HG03439 (cell line): ENCODE measurements around the gene C6orf132.
"Not testable (repeated sequence)": the region's sequence is repeated elsewhere in the genome, so short reads cannot be mapped to it uniquely, and the experiment has no call there.

Experiments used
- ATAC-seq: cut with Tn5 transposase; IDR thresholded peaks from one replicate; pipeline ENCODE4 v1.9.1; 2021; ENCODE audit warnings: mild to moderate bottlenecking, moderate library complexity; ENCODE audit not compliant: unreplicated experiment

C6orf132 gene

GRCh38 chr6:42142118-42142835 is at the start of gene C6orf132:
C6orf132 (minus strand) TSS chr6:42142620; CDS start chr6:42142444, 176 bp downstream.
- no peak for ATAC-seq

- ATAC-seq = no peak
Measured at GRCh38 chr6:42190554-42191183, 48.2 kb upstream of the C6orf132 start.

- no peak for ATAC-seq
Measured at GRCh38 chr6:42188406-42188805, 46.0 kb upstream of the C6orf132 start.

- no peak for ATAC-seq
Measured at GRCh38 chr6:42185597-42185996, 43.2 kb upstream of the C6orf132 start.

- ATAC-seq = no peak
Measured at GRCh38 chr6:42184475-42184874, 42.1 kb upstream of the C6orf132 start.

- ATAC-seq = no peak
Measured at GRCh38 chr6:42182101-42182500, 39.7 kb upstream of the C6orf132 start.

- no peak for ATAC-seq
Measured at GRCh38 chr6:42179945-42180313, 37.5 kb upstream of the C6orf132 start.

- no peak for ATAC-seq
Measured at GRCh38 chr6:42179261-42179944, 37.0 kb upstream of the C6orf132 start.

GRCh38 chr6:42177514-42178364 is 35.3 kb upstream of the C6orf132 start:
- no peak for ATAC-seq

- no peak for ATAC-seq
Measured at GRCh38 chr6:42176981-42177380, 34.6 kb upstream of the C6orf132 start.

GRCh38 chr6:42175860-42176259 is 33.4 kb upstream of the C6orf132 start:
- no peak for ATAC-seq

- ATAC-seq = no peak
Measured at GRCh38 chr6:42173101-42173500, 30.7 kb upstream of the C6orf132 start, which contains the start of gene GUCA1A. GUCA1A (plus strand) TSS chr6:42173364; CDS start chr6:42173614, 250 bp downstream.

GRCh38 chr6:42171813-42172581 is 29.6 kb upstream of the C6orf132 start:
- ATAC-seq = no peak

- not testable (repeated sequence) for ATAC-seq
Measured at GRCh38 chr6:42169780-42170179, 27.4 kb upstream of the C6orf132 start.

GRCh38 chr6:42168650-42169049 is 26.2 kb upstream of the C6orf132 start:
- ATAC-seq = no peak

- no peak for ATAC-seq
Measured at GRCh38 chr6:42166444-42167141, 24.2 kb upstream of the C6orf132 start.

- ATAC-seq = no peak
Measured at GRCh38 chr6:42165016-42165415, 22.6 kb upstream of the C6orf132 start.

- ATAC-seq = no peak
Measured at GRCh38 chr6:42163981-42164380, 21.6 kb upstream of the C6orf132 start.

GRCh38 chr6:42162812-42163211 is 20.4 kb upstream of the C6orf132 start:
- ATAC-seq = no peak

- ATAC-seq = no peak
Measured at GRCh38 chr6:42162384-42162783, 20.0 kb upstream of the C6orf132 start.
